ENCODE data around the gene FOXB2.

DNA sequence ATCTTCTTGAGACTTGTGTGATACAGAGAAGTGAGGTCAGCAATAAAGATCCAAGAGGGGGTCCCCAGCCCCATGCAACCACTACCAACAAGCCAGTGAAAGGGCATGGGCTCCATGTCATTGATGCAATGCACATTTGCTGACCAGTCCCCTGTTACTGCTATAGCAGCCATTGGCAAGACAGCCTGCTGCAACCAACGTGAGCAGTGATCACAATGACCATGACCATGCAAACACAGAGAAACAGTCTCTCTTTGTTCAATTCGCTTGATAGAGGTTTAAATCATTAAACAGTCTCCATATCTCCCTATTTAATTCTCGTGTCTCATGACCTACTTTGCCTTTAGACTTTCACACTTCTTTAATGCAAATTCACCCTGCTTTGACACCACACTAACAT is 30.0 kb upstream of the FOXB2 start:
- no peak for TF ChIP-seq POLR2A (IDR thresholded peaks at IDR 0.05)
- TF ChIP-seq, protein P1, sequence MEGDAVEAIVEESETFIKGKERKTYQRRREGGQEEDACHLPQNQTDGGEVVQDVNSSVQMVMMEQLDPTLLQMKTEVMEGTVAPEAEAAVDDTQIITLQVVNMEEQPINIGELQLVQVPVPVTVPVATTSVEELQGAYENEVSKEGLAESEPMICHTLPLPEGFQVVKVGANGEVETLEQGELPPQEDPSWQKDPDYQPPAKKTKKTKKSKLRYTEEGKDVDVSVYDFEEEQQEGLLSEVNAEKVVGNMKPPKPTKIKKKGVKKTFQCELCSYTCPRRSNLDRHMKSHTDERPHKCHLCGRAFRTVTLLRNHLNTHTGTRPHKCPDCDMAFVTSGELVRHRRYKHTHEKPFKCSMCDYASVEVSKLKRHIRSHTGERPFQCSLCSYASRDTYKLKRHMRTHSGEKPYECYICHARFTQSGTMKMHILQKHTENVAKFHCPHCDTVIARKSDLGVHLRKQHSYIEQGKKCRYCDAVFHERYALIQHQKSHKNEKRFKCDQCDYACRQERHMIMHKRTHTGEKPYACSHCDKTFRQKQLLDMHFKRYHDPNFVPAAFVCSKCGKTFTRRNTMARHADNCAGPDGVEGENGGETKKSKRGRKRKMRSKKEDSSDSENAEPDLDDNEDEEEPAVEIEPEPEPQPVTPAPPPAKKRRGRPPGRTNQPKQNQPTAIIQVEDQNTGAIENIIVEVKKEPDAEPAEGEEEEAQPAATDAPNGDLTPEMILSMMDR (IDR thresholded peaks at IDR 0.05), result no peak

Data from ovary (tissue), 3 donors.